Natural killer cell (primary cell): Measurements from ENCODE around the gene SLC25A29. TPM values are rescaled to one million over a fixed set of nuclear protein-coding genes. Genes with fewer than 3 reads are reported as not detected.

Source experiments
- ATAC-seq, 3 donors: fragments of 150-1000 bp in 2 of 3; fragments of 200-7000 bp in 1 of 3; cut with Tn5 transposase; 1 replicate in 1 of 3; 2 replicates in 2 of 3; pipeline ENCODE4 v1.10.0; 2021; ENCODE audit warnings: mild to moderate bottlenecking in 2 of 3, moderate library complexity in 2 of 3
- DNase-seq, 2 donors: peaks; one replicate each; pipeline versions ENCODE4 v3.0.0 to v3.0.0-alpha.2; 2013 to 2021; ENCODE audit warnings: mixed read lengths in 1 of 2
- H3K27ac ChIP-seq: one replicate; pipeline ENCODE4 v1.5.1; 2013; ENCODE audit warnings: mild to moderate bottlenecking, low read length
- H3K27me3 ChIP-seq: one replicate; pipeline ENCODE4 v1.6.1; 2013; ENCODE audit warnings: low read length; ENCODE audit not compliant: control insufficient read depth, insufficient read depth
- H3K36me3 ChIP-seq: one replicate; pipeline ENCODE4 v1.6.1; 2013; ENCODE audit warnings: low read length; ENCODE audit not compliant: control insufficient read depth, insufficient read depth
- H3K4me1 ChIP-seq: one replicate; pipeline ENCODE4 v1.6.1; 2013; ENCODE audit warnings: low read length; ENCODE audit not compliant: control insufficient read depth, insufficient read depth
- H3K4me3 ChIP-seq: one replicate; pipeline ENCODE4 v1.5.1; 2013; ENCODE audit warnings: low read length
- H3K9me3 ChIP-seq: one replicate; pipeline ENCODE4 v1.6.1; 2013; ENCODE audit warnings: low read length; ENCODE audit not compliant: control insufficient read depth, insufficient read depth
- H3K27ac Mint-ChIP-seq, 2 donors: one replicate each; pipeline ENCODE4 v1.8.0; 2022; ENCODE audit warnings: mild to moderate bottlenecking in 2 of 2, mixed read lengths in 2 of 2, moderate library complexity in 1 of 2
- H3K27me3 Mint-ChIP-seq, 2 donors: one replicate each; pipeline ENCODE4 v1.8.0; 2022; ENCODE audit warnings: low read depth in 2 of 2, mixed read lengths in 2 of 2
- H3K36me3 Mint-ChIP-seq: one replicate; pipeline ENCODE4 v1.8.0; 2022; ENCODE audit warnings: mixed read lengths
- H3K4me1 Mint-ChIP-seq, 2 donors: one replicate each; pipeline ENCODE4 v1.8.0; 2022; ENCODE audit warnings: mixed read lengths in 2 of 2
- H3K4me3 Mint-ChIP-seq: one replicate; pipeline ENCODE4 v1.8.0; 2022; ENCODE audit warnings: mild to moderate bottlenecking, moderate library complexity, mixed read lengths
- H3K9me3 Mint-ChIP-seq, 2 donors: one replicate each; pipeline ENCODE4 v1.8.0; 2022; ENCODE audit warnings: mixed read lengths in 2 of 2
- CTCF ChIP-seq: fragments of 200-600 bp; IDR thresholded peaks from one replicate; pipeline ENCODE4 v1.8.0; 2022; ENCODE audit warnings: antibody characterized with exemption
- WGBS: methylation state at CpG from one replicate; pipeline ENCODE4 v1.1.7; 2013; ENCODE audit warnings: missing lambda C conversion rate; ENCODE audit not compliant: insufficient coverage; 5-methylcytosine and 5-hydroxymethylcytosine counted together
- intact Hi-C: fragments of 100-400 bp; cut with micrococcal nuclease; formaldehyde crosslinking; loops from one replicate; pipeline ENCODE4 v1.14.2; 2022
- total RNA-seq, 4 donors: library from RNA; stranded (reverse); fragments of 120-200 nt in 1 of 4; gene quantifications; one replicate each; pipeline versions ENCODE4 v1.2.3 to v1.2.4, GENCODE V29; 2013 to 2022

Gene SLC25A29
- total RNA-seq, 3 donors from 2014 or later (not counting 1 experiment from before 2014, with no cell fraction given), result 8.6 to 80.7 (median 69.3) TPM

GRCh38 chr14:100291305-100292075, 14.8 kb downstream of the SLC25A29 start:
- H3K9me3 Mint-ChIP-seq, result no peaks in the 10 kb centered on the region
- Histone ChIP-seq H3K9me3 (no peaks in the 10 kb centered on the region), H3K27me3 (no peaks in the 10 kb centered on the region), H3K4me3 (no peak overlapping the region), H3K27ac (no peak overlapping the region), H3K4me1 (peaks cover 4% of the 10 kb centered on the region), H3K36me3 (no peaks in the 10 kb centered on the region)
- WGBS, result 95% methylated on average over 13 of the region's 13 CpGs
- no peaks in the 10 kb centered on the region for H3K27me3 Mint-ChIP-seq
- TF ChIP-seq CTCF, result no peak
- DNase-seq (no peak), ATAC-seq (no peak)
- no peak overlapping the region for H3K27ac Mint-ChIP-seq
- H3K4me3 Mint-ChIP-seq, result no peak overlapping the region
- intact Hi-C loops, result no loop called here
- no peaks in the 10 kb centered on the region for H3K4me1 Mint-ChIP-seq
- no peaks in the 10 kb centered on the region for H3K36me3 Mint-ChIP-seq

DNA sequence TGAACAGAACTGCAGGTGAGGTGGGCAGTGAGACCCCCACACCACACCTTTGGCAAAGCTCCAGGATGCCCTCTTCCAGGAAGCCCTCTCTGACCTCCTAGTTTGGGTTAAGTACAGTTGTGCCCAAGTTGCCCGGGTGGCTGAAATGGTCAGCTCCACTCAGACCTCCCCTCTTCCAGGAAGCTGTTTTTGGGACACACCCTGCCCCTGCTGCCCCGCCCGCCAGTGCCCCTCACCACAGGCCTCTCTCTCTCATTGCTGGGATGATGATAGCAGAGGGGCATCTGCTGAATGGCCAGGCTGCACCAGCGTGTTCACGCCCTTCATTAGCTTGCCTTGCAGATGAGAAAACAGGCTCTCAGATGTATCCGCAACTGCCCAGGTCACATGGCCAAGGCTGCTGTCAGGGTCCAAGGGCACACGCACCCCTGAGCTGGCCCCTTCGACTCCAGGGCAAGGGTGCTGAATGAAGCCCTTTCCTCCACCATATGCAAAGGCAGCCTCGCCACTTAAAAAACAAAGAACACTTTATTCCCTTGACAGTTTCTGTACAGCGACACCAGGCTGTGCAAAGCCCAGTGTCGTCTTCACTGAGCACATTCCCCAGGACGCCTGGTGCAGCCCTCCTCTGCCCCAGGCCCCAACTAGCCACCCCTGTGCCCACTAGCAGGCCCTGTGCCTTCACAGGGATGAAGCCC, 15.5 kb downstream of the SLC25A29 start:
- intact Hi-C loops, result no loop called here
- Mint-ChIP-seq H3K27me3 (no peaks in the 10 kb centered on the region), H3K4me1 (peaks cover 0 to 6% of the 10 kb centered on the region in 2 donors), H3K4me3 (no peak overlapping the region), H3K9me3 (no peaks in the 10 kb centered on the region), H3K27ac (no peak overlapping the region), H3K36me3 (no peaks in the 10 kb centered on the region)
- Histone ChIP-seq H3K27ac (no peak overlapping the region), H3K27me3 (no peaks in the 10 kb centered on the region), H3K36me3 (no peaks in the 10 kb centered on the region), H3K4me1 (peaks cover 8% of the 10 kb centered on the region), H3K4me3 (no peak overlapping the region), H3K9me3 (no peaks in the 10 kb centered on the region)
- WGBS, result 95% methylated on average over 12 of the region's 12 CpGs
- ATAC-seq, result no peak
- no peak for TF ChIP-seq CTCF
- DNase-seq, result no peak

- no peak for DNase-seq
- Histone ChIP-seq H3K36me3 (no peaks in the 10 kb centered on the region), H3K4me3 (no peak overlapping the region), H3K4me1 (peaks cover 10% of the 10 kb centered on the region), H3K27ac (no peak overlapping the region), H3K27me3 (no peaks in the 10 kb centered on the region), H3K9me3 (no peaks in the 10 kb centered on the region)
- no peak overlapping the region for H3K4me3 Mint-ChIP-seq
- ATAC-seq, result no peak
- peaks cover 0 to 6% of the 10 kb centered on the region in 2 donors for H3K4me1 Mint-ChIP-seq
- intact Hi-C loops, result loop anchor here (5.0 kb wide), 2 partner anchors 48 to 308 kb away; no protein-coding TSS in a partner anchor
- H3K36me3 Mint-ChIP-seq, result no peaks in the 10 kb centered on the region
- no peaks in the 10 kb centered on the region for H3K27me3 Mint-ChIP-seq
- WGBS, result 76% methylated on average over 9 of the region's 9 CpGs
- TF ChIP-seq CTCF, result no peak
- H3K27ac Mint-ChIP-seq, result no peak overlapping the region
- no peaks in the 10 kb centered on the region for H3K9me3 Mint-ChIP-seq
These were observed 16.2 kb downstream of the SLC25A29 start for GRCh38 chr14:100289916-100290606.
